ENCODE results near the gene NCAPD3.
"Not testable (repeated sequence)": the region's sequence is repeated elsewhere in the genome, so short reads cannot be mapped to it uniquely, and the experiment has no call there.

The NCAPD3 gene

GRCh38 chr11:134223836-134224709 lies at the start of gene NCAPD3, which contains the start of gene VPS26B:
TSS of gene NCAPD3 (minus strand) at chr11:134223967. CDS start at chr11:134223926, 41 bp downstream.
TSS of gene VPS26B (plus strand) at chr11:134224671. CDS start at chr11:134225123, 452 bp downstream.
- in situ Hi-C loops (cut with HindIII; ENCODE audit: low sequenced_read_pairs): no loop called here

- in situ Hi-C loops (cut with HindIII; ENCODE audit: low sequenced_read_pairs): no loop called here
Measured at GRCh38 chr11:134273317-134273712, 49.5 kb upstream of the NCAPD3 start.

DNA sequence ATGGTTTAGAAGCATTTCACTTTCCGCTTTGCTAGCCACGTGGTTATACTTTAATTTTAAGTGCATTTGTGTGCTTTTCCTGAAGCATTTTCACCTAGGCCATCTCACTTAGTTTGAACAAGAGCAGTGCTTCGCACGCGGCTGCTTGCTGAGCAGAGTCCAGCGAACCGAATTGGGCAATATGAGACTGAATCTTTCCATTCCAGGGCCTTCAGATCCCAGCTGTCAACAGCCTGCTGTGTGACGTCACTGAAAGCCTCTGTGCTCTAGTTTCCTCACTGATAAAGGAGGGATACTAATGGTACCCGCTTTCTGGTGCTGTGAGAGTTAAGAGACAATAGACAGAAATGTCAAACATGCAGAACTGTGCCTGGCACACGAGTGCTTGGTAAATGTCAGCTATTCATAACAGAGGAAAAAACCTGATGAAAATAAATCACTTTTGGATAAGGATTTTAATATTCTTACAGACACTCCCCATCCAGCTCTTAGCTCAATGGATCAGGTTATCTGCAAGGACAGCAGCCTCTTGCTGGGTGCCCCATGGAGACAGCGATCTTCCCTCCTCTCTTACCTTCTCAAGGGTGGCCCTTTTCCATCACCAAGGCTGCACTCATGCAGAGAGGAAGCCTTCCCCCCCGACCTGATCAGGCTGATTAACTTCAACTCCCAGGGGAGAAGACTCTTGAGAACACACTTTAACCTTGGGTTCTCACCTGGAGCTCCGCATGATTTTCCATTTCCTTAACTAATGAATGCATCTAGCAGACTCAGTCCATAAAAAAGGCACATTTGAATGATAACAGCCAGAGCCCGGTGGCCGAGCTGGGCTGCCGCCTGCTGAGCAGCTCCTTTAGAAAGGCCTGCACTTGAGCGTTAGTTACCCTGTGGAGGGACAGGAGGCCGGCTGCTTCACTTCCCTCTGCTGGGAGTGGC lies 48.9 kb upstream of the NCAPD3 start:
- in situ Hi-C loops (cut with HindIII; ENCODE audit: low sequenced_read_pairs): no loop called here

- in situ Hi-C loops (cut with HindIII; ENCODE audit: low sequenced_read_pairs): no loop called here
Measured at GRCh38 chr11:134271978-134272377, 48.2 kb upstream of the NCAPD3 start.

- in situ Hi-C loops (cut with HindIII; ENCODE audit: low sequenced_read_pairs): no loop called here
Measured at GRCh38 chr11:134270250-134270714, 46.5 kb upstream of the NCAPD3 start.

GRCh38 chr11:134267966-134268365 lies 44.2 kb upstream of the NCAPD3 start:
- in situ Hi-C loops (cut with HindIII; ENCODE audit: low sequenced_read_pairs): no loop called here

DNA sequence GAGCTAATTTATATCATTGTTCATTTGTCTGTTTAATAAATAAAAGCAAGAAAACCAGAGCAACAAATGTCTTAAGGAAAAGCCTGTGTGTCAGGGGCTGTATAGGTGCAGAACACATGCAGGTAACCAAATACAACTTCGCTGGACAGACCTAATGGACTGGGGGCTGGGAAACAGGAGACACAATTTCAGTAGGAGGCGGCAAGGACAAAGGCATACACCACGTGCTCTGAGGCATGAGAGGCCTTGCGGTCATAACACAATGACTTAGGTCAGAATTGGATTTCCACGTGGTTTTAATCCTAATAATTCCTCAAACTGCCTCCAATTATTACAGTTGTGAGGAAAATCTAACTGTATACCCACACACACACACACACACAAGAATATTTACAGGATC lies 43.7 kb upstream of the NCAPD3 start:
- in situ Hi-C loops (cut with HindIII; ENCODE audit: low sequenced_read_pairs): no loop called here

- in situ Hi-C loops (cut with HindIII; ENCODE audit: low sequenced_read_pairs): no loop called here
Measured at GRCh38 chr11:134266841-134267251, 43.1 kb upstream of the NCAPD3 start.

- in situ Hi-C loops (cut with HindIII; ENCODE audit: low sequenced_read_pairs): no loop called here
Measured at GRCh38 chr11:134266440-134266839, 42.7 kb upstream of the NCAPD3 start.

DNA sequence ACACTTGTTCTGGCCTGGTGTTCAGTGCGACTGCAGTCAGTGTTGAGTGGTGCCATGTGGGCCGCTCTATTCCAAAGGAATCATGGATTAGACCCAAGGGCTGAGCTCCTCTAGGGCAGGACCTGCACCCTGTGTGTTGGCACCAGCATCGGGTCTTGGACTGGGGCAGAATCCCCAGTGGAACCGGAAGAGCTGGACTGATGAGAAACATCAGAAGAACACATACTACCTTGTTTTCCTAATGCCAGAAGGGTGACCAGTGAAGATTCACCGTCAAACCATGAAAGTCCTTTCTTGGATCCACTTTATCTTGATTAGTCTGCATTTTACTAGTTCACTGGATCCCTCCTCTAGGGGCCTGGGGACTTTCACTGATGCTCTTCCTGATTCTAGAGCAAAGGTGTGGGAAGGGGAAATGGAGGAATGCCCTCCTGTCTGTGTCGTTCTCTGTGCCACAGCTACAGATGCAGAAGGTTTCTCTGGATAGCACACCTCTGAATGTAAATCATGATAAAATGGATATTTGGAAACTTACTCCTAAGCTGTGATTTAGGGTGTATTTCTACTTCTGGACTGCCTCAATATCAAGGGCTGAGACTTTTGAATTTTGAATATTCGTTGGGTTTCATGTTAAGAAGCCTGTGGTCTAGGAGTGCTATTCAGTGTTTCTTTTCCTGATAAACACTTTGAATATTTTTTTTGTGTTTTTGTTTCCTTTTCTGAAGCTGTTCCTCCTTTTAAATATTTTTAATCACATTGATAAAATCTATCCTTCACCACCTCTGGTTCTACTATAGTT lies 41.4 kb upstream of the NCAPD3 start:
- in situ Hi-C loops (cut with HindIII; ENCODE audit: low sequenced_read_pairs): no loop called here

GRCh38 chr11:134261626-134262488 lies 38.1 kb upstream of the NCAPD3 start:
- in situ Hi-C loops (cut with HindIII; ENCODE audit: low sequenced_read_pairs): no loop called here

- in situ Hi-C loops (cut with HindIII; ENCODE audit: low sequenced_read_pairs): no loop called here
Measured at GRCh38 chr11:134260983-134261382, 37.2 kb upstream of the NCAPD3 start.

DNA sequence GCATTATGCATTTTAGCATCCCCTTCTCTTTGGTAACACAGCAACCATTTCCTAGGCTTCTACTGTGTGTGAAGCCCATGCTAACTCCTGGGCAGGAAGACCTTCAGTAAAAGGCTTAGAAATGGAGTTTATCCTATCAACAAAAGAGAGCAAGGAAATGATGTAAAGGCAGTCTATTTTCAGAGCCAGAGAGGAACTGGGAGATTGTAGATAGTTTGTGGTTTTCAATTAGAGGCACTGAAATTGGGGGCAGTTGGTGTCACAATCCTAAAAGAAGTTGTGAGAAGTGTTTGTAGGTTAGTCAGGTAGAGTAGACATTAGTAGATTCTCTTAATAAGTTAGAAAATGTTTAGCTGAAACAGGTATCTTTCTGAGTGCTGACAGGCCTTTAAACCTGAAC lies 36.7 kb upstream of the NCAPD3 start:
- in situ Hi-C loops (cut with HindIII; ENCODE audit: low sequenced_read_pairs): no loop called here

- in situ Hi-C loops (cut with HindIII; ENCODE audit: low sequenced_read_pairs): no loop called here
Measured at GRCh38 chr11:134258577-134258976, 34.8 kb upstream of the NCAPD3 start.

- in situ Hi-C loops (cut with HindIII; ENCODE audit: low sequenced_read_pairs): no loop called here
Measured at GRCh38 chr11:134257101-134257500, 33.3 kb upstream of the NCAPD3 start.

DNA sequence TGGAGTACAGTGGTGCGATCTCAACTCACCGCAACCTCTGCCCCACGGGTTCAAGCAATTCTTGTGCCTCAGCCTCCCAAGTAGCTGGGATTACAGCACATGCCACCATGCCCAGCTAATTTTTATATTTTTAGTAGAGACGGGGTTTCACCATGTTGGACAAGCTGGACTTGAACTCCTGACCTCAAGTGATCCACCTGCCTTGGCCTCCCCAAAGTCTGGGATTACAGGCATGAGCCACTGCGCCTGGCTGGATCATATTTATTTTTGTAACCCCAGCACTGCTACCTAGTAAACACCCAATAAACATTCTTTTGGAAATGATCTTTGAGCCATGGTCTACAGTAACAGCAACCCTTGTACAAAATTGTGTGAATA lies 31.4 kb upstream of the NCAPD3 start:
- in situ Hi-C loops (cut with HindIII; ENCODE audit: low sequenced_read_pairs): not testable (repeated sequence)

DNA sequence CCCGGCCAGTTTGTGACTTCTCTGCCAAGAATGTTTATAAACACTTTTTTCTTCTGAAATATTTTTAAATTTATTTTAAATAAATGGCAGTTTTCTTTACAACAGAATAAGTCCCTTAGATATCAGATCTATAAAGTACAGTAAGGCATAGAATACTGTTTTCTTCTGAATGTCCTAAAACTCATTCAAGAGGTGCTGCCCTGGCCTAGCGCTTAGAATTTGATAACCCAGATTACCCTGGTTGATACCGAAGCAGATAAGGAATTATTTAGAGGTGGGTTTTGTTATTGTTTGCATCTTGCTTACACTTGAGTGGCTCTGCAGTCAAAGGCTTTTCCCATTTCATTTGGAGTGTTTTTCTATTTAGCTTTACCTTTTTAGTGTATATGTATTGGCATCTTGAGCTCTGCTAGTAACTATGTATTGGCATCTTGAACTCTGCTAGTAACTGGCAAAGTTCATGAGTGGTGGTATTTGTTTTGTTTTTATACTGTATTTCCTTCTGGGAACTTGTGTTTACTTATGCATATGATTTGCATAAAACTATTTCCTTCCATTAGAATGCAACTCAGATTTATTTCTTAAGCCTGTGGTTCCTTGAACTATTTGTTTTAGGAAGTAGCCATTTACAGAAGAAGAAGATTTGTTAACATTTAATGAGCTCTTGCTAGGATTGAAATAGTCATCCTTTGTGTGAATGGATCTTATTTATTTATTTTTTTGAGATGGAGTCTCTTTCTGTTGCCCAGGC lies 30.8 kb upstream of the NCAPD3 start:
- in situ Hi-C loops (cut with HindIII; ENCODE audit: low sequenced_read_pairs): no loop called here

DNA sequence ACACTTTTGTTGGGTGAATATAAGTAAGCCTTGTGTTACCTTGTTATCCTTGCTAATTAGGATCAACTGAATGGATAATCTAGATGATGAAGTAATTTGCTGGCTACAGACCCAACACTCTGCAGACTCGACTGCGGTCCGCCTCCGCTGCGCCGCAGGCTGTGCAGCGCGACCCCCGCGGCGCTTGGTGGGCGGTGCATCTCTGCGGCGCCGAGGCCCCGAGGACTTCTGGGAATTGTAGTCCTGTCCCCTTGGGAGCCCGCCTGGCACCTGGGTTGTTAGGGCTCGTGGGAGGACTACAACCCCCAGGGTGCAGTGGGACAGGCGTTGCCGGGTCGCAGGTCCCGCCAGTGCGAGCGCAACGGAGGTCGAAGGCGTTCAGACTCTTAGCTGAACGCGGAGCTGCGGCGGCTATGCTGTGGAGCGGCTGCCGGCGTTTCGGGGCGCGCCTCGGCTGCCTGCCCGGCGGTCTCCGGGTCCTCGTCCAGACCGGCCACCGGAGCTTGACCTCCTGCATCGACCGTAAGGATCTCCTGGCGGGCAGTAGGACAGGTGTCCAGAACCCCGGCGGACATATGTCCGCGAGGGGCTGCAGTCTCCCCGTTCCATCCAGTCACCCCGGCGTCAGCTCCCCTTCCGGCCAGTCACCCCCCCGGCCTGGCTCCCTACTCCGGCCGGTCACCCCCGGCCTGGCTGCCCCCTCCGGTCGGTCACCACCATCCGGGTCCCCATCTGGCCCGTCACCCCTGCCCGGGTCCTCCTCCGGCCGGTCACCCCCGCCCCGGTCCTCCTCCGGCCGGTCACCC lies 29.6 kb upstream of the NCAPD3 start, which contains the start of the genes ACAD8 and THYN1:
Gene ACAD8 (plus strand): TSS at position 381 of the 806 bp plus-strand sequence. CDS start 33 bp downstream, at position 414.
Gene THYN1 (minus strand): TSS at position 165 of the 806 bp plus-strand sequence. CDS start 470 bp downstream, outside the sequence.
- in situ Hi-C loops (cut with HindIII; ENCODE audit: low sequenced_read_pairs): no loop called here
